Cardiac ventricle fibroblast (primary cell): Measurements from ENCODE around the gene MTPN. TPM values are rescaled to one million over a fixed set of nuclear protein-coding genes. Genes with fewer than 3 reads are reported as not detected.

Experiments
- total RNA-seq: library from RNA; depleted of rRNA; stranded (reverse); fragments of >200 nt; gene quantifications from 2 replicates; pipeline ENCODE4 v1.2.3, GENCODE V29; 2015

The MTPN gene, protein sequence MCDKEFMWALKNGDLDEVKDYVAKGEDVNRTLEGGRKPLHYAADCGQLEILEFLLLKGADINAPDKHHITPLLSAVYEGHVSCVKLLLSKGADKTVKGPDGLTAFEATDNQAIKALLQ
- total RNA-seq: 72.3 and 85.7 TPM in 2 replicates

DNA sequence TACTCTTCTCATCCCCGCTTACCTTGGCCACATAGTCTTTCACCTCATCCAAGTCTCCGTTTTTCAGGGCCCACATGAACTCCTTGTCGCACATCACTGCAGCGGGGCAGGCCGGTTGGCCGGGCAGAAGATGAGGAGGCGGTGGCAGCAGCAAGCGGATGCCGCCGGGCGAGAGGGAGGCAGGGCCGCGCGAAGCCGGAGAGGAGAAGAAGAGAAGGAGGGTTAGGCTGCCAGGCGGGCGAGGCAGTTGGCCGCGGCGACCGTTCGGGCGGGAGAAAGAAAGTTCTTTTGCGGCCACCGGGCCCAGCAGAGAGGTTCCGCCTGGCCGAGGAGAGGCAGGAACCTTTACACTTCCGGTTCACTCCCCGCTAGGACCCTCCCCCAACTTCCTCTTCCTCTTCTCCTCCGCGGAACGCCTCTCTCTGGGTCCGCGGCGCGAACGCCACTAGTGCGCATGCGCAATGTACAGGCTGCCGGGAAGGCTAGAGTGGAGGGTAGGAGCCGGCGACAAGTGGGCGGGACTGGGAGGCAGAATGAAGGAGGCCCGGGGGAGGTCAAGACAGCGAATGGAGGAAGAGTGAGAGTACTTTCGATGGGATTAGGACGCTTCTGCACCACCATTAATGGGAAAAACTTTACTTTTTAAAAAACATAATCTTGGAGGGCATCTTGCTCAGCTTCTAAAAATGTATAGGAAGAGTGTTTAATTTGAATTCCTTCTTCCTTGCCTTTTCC is at the start of gene MTPN:
MTPN (minus strand) TSS at position 353 of the 735 bp plus-strand sequence; CDS start at position 94, 259 bp downstream.

Other genes starting within 250 kb of the MTPN start
- gene SLC13A4, start 249.2 kb downstream of the MTPN start, total RNA-seq: not detected in 2 replicates
- 1.3 and 1.8 TPM in 2 replicates for gene FAM180A, start 228.5 kb downstream of the MTPN start, total RNA-seq